Stimulated activated CD4-positive, alpha-beta T cell treated with anti-CD3 and anti-CD28 coated beads, TNF-alpha, amount 100 ng/mL, for 48 hours (primary cell): Measurements from ENCODE around the gene EIPR1.

Source experiments
- DNase-seq, 3 donors: peaks; one replicate each; pipeline ENCODE4 v3.0.0-alpha.2; 2020; ENCODE audit warnings: low read depth in 3 of 3

EIPR1 gene

DNA sequence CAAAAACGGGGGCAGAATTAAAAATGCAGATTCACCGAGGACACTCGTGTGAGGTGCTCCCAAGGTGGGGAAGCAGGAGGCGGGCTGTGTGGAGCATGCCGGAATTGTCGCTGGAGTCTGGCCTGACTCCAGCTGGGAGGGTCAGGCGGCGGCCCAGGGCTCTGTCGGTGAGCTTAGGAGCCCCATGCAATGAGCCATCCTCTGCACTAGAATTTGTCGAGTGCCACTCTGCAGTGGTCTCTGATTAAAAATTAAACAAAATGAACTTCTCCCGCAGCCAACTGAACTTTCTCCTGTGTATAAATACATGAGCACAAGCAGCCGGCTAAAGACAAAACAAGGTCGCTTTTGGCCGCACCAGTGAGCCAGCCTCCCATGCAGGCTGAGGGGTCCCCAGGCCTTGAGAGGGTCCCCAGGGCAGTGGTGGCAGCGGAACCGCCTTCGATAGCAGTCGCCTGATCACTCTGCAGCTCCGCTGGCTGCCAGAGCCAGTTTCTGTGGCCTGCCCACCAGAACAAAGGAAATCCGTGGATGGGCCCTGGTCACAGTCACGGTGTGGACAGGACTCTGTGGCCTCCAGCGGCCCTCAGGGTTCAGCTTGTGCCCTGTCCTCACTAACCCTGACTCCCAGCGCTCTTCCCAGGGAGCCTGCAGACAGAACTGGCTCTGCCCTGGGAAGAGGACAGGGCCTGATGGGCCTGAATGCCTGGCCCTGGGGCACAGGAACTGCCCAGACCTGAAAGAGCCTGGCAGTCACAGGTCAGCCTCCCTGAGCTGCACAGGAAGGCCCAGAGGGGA is 201.3 kb downstream of the EIPR1 start:
- no peak for DNase-seq

DNA sequence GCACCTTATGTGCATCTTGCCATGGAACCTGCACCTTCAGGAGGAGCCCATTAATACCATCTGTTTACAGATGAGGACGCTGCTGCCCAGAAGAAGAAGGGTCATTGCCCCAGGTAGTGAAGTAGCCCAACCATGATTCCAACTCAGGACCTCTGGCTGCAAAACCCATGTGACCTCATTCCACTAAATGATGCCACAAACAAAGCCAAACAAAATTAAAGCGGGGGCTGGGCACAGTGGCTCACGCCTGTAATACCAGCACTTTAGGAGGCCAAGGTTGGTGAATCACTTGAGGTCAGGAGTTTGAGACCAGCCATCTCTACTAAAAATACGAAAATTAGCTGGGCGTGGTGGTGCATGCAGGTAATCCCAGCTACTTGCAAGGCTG is 202.1 kb downstream of the EIPR1 start:
- no peak for DNase-seq

DNA sequence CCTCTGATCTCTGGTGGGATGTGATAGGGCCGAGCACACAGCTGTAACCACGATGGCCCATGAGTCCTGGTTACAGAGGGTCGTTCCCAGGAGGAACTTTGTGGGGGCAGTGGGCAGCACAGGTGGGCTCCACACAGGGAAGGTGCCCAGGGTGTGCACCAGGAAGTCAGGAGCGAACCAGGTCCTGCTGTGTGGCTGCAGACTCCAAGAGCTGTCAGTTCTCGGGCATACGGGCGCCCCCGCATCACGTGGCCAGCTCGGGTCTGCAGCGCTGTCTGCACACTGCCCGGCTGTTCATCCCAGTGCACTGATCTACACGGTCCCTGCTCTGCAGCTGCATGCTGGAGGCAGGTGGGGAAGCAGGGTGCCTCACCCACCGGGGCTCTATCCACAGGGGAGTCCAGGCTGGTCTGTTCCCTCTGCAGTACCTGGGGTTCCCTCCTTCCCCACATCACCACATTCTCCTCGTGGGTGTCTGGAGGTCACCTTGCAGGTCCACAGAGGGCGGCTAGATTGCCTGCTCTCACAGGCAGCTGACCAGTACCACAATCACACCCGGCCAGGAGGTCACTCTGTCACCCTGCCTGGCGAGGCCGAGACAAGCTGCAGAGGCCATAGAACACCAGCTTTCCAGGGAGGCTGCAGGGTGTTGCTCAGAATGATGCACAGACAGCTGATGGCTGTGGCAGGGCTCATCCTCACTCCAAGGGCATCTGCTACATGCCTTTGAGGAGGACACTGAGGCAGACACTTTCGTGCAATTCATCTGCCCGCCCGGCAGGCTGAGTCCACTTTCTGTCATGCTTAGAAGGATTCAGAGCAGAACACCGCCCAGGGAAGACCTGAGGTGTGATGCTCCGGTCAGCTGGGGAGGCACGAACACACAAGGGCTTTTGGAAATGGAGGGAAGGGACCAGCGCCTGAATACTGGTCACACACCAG is 202.7 kb downstream of the EIPR1 start:
- DNase-seq, result no peak

DNA sequence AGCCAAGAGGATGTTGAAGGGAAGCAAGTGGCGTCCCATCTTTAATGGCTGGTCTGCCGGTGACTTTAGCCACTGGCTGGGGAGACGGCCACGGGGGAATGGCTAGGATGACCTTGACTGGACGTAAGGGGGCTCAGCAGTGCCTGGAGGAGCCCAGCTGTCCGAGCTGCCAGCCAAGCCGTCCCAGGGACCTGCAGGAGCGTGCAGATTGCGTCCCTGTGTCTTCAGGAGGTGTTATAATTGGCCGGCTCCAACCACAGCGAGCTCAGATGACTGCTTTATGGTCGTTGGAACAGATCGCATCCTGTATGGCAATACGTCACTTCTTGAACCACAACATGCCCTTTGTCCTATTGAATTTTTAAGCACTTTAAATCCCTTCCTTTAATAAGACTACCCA is 204.6 kb downstream of the EIPR1 start:
- DNase-seq, result no peak

DNA sequence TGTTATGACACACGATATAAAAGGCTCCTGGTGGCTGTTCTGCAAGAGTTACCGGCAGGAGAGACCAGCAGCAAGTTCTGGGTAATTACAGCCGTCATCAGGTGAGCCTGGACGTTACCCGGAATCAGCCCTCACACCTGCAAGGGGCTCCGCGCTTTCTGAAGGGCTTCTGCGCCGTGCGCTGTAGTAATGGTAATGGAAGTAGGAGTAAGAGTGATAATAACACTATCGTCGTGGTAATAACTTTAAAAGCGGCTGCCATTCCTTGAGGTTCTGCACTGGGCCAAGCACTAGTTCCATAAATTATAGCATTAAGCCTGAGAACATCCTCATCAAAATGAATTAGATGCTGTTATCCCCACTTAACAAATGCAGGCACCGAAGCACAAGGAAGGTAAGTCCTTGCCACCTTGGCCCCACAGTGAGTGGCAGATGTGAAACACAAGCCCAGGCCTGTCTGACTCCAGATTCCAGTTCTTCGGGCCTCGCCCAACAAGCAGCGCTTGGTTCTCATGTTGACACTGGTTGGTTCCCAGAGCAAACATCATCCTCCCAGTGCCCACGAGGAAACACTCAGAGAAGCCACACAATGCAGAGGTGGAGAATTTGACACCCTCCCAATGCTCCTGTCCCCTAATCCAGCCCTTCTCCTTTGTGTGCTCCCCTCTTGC is 205.2 kb downstream of the EIPR1 start:
- DNase-seq, result no peak

DNA sequence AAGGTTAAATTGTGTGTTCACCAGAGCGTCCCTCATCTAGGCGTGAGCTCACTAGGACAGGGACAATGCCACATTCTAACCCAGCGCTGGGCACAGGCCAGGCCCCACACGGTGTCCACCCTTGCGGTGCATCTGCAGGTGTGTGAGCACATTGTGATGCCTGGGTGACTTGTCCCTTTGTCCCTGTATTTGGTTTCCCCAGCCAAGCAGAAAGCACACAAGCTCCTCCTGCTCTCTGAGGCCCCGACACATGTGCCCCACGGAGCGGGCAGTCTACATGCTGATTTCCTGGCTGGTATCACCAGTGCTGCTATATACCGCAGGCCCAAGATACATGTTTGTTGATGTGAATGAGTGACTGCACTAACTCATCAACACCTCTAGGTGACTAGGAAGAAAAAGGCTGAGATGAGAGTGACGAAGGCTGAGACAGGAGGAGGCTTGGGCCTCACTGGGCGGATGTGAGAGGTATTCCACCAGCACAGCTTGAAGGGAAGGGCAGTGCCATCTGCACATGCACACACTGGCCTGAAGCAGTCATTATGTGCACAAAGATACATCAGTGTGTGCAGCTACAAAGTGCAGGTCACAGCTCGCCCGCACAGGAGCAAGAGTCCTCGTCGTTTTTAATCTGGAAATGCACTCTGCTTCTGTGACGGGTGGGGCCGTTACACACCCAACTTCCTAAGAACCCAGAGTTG is 205.9 kb downstream of the EIPR1 start:
- no peak for DNase-seq

DNA sequence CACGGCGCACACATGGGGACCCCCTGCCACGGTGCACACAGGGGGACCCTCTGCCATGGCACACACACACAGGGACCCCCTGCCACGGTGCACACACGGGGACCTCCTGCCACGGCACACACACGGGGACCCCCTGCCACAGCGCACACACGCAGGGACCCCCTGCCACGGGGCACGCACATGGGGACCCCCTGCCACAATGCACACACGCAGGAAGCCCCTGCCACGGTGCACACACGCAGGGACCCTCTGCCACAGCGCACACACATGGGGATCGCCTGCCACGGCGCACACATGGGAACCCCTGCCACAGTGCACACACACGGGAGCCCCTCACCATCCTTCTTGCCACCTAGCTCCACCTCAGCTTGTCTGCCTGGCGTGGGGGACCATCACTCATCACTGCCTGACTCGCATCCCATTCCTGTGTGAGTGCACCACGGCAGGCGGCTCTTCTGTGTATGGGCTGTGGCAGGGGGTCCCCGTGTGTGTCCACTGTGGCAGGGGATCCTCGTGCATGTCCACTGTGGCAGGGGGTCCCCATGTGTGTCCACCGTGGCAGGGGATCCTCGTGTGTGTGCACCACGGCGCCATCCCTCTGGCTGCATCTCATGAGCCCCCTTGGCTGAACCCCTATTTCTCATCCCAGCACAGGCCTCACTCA is 206.7 kb downstream of the EIPR1 start:
- no peak for DNase-seq

DNA sequence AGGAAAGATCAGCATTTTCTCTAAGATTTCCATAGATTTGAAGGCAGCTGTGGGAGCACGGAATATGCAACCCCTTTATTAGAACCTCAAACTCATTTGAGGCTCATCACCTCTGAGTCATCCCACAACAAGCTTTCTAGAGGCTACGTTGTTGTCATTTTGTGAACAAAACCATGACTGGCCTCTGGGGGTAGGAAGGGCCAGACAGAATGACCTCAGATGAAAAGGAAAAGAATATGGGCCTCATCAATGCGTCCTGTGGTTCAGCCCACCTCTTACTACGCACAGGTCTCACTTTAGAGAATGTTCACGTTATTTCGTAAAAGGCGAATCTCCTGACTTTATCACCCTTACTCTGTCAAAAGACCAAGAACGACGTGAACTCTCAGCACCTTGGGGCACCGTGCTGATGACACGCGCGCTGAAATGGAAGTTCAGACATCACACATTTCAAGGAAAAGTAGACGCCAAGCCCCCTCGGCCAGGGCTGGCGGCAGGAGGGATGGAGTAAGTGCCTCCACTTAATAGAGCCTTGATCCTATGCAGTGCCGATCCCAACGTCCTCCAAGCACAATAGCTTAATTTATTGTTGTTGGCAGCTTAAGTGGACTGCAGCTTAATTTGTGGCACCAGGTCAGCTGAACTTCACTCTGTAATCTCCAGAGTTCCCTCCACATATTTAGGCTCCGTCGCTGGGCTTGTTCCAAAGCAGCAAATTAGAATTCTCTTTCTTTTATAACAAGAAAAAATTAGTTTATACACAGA is 208.3 kb downstream of the EIPR1 start:
- DNase-seq, result no peak

DNA sequence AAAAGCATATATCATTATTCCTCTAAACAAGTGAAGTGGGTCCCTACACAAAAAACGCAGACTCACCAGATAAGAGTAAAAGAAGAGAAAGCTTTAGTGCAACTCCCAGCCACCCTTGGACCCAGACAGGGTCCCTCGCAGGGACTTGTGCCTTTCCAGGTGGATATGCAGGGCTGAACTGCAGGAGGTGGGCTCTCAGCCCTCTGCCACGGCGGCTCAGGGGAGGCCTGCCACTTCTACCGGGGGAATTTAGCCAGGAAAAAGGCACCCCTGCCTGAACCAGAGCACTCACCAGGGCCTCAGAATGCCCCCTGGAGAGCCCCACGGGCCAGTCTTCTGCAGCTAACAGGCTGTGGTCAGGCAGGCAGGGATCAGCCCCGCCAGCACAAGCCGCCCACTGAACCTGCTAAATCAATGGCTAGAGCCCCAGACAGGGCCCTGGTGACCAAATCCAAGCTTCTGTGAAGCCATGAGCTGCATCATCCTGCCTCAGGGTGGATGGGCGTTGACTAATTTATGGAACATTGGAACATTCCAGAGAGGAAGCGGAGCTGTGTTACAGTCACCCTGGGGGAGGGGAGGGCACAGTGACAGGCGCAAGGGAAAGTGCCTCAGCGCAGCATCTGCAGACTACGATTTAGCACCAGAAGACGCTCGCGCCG is 209.3 kb downstream of the EIPR1 start:
- no peak for DNase-seq

DNA sequence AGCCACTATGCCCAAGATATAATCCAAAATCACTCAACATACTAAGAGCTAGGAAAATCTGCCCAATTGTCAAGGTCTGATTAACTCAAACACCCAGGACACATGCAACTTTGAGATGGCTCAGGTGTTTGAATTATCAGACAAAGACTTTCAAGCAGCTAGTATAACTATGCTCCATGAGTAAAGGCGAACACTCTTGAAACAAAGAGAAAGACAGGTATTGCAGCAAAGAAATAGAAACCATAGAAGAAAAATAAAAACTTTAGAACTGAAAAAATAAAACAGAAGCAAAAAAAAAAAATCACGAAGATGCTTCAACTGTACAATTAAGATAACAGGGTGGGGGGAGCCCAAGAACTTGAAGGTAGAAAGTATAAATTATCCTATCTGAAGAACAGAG is 214.2 kb downstream of the EIPR1 start:
- no peak for DNase-seq

DNA sequence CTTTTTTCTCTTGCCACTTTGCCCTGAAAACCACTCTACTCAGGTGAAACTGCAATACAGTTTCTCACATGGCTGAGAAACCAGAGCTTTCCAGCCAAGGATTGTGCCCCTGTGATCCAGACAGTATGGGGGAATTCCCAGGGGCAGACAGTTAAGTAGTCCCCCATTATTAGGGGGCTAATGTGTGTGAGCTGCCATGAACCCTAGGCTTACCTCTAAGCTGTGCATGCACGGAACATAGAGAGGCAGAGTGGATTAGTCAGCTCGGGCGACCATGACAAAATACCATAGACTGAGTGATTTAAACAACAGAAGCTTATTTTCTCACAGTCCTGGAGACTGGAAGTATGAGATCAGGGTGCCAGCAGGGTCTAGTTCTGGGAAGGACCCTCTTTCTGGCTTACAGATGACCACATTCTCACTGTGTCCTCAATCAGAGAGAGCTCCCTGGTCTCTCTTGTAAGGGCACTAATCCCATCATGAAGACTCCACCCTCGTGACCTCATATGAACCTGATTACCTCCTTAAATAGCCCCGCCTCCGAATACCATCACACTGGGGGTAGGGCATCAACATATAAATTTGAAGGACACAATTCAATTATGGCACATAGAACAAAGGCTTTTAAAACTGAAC is 215.1 kb downstream of the EIPR1 start:
- DNase-seq, result no peak

DNA sequence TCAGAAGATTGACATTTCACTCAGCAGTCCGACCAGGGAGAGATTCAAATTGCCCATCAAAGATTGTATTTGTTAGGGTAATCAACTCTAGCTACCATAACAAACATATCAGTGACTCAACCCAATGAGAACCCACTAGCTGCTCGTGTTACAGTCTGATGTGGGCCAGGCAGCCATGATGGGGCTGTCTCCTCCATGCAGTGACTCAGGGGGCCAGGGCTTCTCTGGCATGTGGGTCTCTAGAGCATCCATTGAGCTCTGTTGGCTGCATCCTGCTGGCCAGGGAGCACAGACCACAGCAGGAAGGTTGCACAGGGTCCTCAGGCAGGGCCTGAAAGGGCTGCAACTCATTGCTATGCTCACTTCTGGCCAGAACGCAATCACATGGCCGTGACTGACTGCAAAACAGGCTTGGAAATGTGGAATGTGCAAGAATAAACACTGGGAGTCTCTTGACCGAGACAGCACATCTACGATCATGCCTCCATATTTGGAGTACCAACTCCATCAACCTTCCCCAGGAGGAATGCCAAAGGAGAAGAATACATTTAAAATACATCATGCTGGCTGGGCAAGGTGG is 216.8 kb downstream of the EIPR1 start:
- DNase-seq, result no peak

DNA sequence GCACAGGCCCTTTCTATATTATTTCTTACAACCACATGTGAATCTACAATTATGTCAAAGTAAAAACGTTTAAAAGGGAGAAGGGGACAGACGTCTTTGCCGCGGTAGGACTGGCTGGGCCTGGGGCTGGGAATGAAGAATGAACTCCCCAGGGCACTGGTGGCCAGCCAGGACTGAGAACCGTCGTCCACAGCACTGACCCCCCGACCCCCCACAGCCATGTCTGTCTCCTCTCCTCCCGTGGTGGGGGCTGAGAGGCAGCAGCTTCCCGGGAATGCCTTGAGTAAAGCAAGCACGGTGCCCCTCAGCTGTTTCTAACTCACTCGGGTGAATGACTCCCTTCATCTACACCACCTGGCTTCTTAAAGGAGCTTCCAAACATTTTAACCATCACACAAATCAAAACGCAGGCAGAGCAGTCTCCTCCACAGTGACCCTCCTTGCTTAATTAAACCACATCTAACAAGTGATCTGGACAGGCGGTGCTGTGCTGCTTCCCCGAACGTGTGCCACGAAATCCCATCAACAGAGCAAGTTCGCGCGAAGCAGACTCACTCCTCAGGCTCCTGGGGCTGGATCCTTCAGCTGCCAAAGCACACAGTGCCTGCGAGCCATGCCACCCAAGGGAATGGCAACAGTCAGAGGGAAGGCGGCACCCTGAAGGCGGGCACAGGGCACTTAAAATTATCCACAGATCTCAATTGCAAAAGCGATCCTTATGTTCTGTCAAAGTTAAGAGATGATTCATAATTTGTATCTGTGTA is 217.7 kb downstream of the EIPR1 start:
- no peak for DNase-seq

DNA sequence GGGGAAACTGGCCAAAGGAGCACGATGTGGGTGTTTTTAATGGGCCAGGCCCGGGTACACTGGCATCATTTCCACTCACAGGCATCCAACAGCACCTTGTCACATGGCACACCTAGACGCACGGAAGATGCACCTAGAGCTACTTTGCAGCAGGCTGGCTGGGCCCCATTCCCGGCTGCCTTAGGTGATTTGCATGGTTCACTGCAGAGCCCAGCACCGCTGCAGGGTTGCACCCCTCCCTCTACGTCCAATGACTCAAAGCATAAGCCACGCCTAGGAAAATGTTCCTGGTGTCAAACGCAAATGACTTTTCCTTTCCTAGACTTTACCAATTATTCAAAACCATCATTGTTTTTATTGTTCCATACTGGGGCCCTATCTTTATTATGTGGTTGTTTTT is 222.9 kb downstream of the EIPR1 start:
- DNase-seq, result no peak

DNA sequence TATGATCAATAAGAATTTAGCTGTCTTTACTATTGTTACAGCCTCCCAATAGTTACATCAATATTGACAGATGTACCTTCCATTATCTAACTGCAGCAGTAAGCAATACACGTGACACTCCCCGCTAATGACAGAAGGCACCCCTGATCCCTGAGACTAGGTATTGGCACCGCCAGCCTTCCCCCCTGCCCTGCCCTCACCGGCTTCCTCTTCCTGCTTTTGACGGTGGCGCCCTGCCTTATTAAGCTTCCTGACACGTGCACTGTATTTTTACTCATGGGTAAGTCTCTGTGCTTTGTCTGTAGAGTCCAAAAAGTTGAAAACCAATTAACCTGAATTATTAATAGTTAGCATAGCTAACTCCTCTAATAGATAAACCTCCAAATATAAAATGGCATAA is 223.5 kb downstream of the EIPR1 start:
- no peak for DNase-seq

DNA sequence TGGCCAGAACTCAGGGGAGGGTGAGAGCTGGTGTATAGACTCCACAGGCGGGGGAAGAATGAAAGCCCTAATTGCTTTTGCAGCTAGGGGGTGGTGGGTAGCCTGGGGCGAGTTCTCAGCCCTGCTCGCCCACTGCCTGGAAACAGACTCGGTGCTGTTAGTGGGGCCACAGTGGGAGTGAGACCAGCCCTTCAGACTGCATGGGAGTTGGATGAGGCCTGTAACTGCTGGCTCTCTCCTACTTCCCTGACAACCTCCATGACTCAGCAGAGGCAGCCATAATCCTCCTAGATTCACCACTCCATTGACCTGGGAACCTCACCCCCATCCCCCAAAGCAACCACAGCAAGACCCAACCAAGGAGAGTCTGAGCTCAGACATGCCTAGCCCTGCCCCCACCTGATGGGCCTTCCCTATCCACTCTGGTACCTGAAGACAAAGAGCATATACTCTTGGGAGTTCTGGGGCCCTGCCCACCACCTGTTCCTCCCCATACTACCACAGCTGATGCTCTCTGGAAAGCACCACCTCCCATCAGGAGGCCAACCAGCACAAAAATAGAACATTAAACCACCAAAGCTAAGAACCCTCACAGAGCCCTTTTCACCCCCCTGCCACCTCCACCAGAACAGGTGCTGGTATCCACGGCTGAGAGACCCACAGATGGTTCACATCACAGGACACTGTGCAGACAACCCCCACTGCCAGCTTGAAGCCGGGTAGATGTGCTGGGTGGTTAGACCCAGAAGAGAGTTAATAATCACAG is 226.3 kb downstream of the EIPR1 start:
- no peak for DNase-seq

DNA sequence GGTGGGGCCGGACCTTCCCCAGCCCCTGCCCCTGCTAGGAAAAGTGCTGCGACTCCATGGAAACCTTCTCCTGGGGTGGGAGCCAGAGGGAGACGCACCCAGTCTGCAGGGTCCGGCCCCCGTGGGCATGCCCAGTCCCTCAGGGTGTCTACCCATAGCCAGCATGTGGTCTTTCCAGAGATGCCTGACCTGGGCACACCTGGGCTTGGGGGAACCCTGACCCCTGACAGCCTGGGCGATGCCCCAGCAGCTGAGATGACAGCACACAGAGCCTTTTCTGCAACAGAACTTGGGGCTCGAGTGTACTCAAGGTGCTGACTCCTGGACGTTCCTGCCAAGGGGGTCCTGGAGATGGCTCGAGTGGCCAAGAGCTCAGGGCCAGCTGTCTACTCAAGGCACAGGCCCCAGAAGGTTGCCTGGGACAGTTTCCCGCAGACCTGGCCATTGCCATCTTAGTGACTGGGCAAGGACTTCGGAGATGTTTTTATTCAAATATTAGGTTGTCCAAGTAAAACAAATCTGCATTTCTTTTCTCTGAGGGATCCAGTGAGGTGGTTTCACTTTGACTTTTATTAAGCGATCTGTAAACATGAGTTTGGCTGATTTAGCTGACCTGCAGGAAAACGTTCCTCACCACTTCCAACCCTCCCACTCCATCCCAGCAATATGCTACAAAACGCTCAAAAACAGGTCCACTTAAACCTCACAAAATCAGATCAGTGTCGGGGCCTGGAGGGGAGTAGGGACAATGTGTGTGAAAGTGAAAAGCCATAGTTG is 228.0 kb downstream of the EIPR1 start:
- DNase-seq, result no peak
